ENCODE data around the gene DECR2. TPM values are rescaled to one million over a fixed set of nuclear protein-coding genes. Genes with fewer than 3 reads are reported as not detected.

Gene DECR2
- total and polyA plus RNA-seq, 10 of the 15 experiments (the other 5 are each of a cell fraction or from before 2014, with no cell fraction given) = 0.53 to 20.3 (median 6.0) TPM

DNA sequence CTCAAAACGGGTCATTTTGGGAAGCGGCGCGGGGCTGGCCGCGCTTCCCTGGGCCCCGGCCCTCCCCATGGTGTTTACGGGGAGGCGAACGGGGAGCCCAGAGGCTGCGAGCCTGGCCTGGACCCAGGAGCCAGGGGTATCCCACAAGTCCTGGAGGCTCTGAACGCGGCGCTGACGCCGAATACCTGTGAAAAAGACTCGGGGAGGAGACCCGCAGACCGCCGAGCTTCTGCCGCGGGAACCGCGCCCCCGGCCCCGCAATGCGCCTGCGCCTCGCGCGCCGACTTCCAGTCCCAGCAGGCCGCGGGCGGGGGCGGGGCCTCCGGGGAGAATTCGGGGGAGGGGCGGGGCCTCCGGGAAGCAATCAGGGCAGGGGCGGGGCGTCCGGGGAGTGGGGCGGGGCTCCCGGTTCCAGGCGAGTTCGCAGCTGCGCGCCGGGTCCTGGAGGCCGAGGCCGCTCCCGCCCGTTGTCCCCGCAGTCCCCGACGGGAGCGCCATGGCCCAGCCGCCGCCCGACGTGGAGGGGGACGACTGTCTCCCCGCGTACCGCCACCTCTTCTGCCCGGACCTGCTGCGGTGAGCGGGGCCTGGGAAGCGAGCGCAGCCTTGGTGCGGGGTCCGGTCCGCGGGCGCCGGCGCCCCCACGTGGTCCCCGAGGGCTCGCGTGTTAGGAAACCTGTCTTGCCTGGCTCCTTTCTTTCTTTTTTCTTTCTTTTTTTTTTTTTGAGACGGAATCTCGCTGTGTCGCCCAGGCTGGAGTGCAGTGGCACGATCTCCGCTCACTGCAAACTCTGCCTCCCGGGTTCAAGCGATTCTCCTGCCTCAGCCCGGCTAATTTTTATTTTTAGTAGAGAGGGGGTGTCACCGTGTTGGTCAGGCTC, at the start of gene DECR2 (continued):
- TF ChIP-seq, protein P1, sequence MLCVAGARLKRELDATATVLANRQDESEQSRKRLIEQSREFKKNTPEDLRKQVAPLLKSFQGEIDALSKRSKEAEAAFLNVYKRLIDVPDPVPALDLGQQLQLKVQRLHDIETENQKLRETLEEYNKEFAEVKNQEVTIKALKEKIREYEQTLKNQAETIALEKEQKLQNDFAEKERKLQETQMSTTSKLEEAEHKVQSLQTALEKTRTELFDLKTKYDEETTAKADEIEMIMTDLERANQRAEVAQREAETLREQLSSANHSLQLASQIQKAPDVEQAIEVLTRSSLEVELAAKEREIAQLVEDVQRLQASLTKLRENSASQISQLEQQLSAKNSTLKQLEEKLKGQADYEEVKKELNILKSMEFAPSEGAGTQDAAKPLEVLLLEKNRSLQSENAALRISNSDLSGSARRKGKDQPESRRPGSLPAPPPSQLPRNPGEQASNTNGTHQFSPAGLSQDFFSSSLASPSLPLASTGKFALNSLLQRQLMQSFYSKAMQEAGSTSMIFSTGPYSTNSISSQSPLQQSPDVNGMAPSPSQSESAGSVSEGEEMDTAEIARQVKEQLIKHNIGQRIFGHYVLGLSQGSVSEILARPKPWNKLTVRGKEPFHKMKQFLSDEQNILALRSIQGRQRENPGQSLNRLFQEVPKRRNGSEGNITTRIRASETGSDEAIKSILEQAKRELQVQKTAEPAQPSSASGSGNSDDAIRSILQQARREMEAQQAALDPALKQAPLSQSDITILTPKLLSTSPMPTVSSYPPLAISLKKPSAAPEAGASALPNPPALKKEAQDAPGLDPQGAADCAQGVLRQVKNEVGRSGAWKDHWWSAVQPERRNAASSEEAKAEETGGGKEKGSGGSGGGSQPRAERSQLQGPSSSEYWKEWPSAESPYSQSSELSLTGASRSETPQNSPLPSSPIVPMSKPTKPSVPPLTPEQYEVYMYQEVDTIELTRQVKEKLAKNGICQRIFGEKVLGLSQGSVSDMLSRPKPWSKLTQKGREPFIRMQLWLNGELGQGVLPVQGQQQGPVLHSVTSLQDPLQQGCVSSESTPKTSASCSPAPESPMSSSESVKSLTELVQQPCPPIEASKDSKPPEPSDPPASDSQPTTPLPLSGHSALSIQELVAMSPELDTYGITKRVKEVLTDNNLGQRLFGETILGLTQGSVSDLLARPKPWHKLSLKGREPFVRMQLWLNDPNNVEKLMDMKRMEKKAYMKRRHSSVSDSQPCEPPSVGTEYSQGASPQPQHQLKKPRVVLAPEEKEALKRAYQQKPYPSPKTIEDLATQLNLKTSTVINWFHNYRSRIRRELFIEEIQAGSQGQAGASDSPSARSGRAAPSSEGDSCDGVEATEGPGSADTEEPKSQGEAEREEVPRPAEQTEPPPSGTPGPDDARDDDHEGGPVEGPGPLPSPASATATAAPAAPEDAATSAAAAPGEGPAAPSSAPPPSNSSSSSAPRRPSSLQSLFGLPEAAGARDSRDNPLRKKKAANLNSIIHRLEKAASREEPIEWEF (IDR thresholded peaks at IDR 0.05; ENCODE audit: insufficient replicate concordance, low read depth, low read length) = no peak
- TF ChIP-seq, protein P2, sequence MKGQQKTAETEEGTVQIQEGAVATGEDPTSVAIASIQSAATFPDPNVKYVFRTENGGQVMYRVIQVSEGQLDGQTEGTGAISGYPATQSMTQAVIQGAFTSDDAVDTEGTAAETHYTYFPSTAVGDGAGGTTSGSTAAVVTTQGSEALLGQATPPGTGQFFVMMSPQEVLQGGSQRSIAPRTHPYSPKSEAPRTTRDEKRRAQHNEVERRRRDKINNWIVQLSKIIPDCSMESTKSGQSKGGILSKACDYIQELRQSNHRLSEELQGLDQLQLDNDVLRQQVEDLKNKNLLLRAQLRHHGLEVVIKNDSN (IDR thresholded peaks at IDR 0.05; ENCODE audit: borderline replicate concordance, extremely low read length, insufficient read depth, low read depth, low read length) = peak; percentile 65
- TF ChIP-seq, protein P3, sequence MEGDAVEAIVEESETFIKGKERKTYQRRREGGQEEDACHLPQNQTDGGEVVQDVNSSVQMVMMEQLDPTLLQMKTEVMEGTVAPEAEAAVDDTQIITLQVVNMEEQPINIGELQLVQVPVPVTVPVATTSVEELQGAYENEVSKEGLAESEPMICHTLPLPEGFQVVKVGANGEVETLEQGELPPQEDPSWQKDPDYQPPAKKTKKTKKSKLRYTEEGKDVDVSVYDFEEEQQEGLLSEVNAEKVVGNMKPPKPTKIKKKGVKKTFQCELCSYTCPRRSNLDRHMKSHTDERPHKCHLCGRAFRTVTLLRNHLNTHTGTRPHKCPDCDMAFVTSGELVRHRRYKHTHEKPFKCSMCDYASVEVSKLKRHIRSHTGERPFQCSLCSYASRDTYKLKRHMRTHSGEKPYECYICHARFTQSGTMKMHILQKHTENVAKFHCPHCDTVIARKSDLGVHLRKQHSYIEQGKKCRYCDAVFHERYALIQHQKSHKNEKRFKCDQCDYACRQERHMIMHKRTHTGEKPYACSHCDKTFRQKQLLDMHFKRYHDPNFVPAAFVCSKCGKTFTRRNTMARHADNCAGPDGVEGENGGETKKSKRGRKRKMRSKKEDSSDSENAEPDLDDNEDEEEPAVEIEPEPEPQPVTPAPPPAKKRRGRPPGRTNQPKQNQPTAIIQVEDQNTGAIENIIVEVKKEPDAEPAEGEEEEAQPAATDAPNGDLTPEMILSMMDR (IDR thresholded peaks at IDR 0.05 in 2 of 3, conservative IDR thresholded peaks at IDR 0.05 in 1 of 3; ENCODE audit: control insufficient read depth in 2 of 3, extremely low read depth in 1 of 3, insufficient read depth in 1 of 3, low read depth in 3 of 3, low read length in 3 of 3) = peak; percentile 52 to 65 (median 53); a peak in 5 of 6 replicates

Data from GM12878 (cell line).